GM18526 (cell line): ENCODE measurements around the gene TSPAN9.

Experiments used
- POLR2A ChIP-seq: IDR thresholded peaks from 3 replicates; pipeline ENCODE4 v1.6.1; 2011; ENCODE audit not compliant: insufficient read length; ENCODE audit errors: extremely low read depth

TSPAN9 gene

DNA sequence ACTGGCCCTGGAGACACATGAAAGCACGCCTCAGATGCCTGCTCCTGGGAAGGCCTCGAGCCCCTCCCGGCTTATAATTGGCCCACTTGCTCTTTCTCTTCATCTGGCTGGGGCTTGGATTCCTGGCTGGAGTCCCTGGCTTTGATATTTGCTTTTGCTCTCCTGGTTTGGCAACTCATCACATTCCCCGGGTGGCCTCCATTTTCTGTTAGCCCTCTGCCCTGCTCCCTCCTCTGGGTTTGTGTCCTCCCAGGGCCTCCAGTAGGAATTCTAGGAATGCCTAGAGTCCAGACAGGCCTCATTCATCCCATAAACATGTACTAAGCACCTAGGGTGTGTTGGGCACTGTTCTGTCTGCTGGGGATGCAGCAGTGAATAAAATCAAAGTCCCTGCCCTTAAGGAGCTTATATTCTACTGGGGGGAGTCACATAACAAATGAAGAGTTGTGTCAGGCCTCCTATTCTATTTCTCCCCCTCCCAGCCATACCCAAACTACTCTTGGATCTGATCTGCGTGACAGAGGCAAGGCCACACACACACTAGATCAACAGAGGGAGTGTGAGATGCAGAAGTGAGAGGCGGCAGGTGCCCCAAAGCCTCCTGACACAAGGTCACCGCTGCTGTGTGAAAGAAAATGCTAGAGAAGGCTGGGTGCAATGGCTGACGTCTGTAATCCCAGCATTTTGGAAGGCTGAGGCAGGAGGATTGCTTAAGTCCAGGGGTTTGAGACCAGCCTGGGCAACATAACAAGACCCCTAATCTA is 21.3 kb upstream of the TSPAN9 start:
- TF ChIP-seq POLR2A = no peak

DNA sequence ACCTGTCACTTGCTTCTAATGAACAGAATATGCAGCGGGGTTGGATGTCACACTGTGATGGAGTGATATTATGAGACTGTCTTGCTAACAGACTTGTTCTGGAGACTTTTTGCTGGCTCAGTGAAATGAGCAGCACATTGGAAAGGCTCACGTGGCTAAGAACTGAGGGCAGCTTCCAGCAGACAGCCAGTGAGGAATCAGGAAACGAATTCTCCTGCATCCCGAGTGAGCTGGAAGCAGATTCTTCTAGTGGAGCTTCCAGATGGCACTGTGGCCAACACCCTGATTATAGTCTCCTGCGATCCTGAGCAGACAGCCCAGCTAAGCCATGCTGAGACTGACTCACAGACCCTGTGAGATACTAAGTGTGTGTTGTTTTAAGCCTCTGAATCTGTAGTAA is 16.1 kb upstream of the TSPAN9 start:
- no peak for TF ChIP-seq POLR2A

DNA sequence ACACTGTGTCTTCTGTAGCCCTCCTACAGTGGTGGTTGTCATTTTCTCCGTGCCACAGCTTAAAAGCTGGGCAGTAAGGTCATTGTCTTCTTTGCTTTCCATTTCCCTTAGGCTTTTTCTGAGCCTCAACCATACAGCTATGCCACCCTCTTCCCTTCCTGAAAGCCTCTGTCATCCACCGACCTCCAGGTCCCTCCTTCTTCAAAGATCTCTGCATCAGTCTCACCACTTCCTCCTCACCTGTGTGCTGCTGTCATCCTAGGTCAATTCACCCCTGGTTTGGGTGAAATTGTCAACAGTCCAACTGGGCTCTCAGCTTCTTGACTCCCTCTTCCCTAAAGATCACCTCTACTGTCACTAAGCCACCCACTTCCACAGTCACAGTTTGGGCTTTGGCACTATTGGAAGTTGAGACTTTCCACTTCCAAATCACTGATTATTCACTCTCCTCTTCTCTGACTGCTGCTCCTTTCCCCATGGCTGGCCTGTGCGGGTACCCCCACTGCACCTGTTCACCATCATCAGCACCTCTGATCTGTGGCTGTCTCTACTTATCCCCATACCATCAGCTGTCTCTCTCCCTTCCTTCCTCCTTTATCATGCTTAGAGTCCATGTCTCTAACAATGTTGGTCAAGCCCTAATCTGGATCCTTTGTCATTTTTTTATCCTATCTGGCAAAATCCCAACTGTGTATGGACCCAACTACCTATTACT is 15.5 kb upstream of the TSPAN9 start:
- no peak for TF ChIP-seq POLR2A

DNA sequence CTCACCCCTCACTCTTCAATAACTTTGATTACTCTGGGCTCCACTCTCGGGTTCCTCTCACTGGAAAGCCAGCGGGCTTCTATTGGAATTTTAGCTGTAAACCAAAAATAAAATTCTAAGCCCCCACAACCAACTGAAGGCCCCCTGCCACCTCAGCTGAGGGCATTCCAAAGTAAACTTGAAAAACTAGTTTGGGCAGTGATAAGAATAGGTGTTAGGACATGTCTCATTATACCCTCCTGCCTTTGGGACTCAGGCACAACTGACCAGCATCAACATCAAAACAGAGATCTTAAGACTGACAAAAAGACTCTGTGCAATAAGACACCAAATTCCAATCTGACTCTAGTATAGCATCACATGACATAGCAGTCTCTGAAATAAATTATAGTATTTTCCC is 11.9 kb upstream of the TSPAN9 start:
- TF ChIP-seq POLR2A = no peak

DNA sequence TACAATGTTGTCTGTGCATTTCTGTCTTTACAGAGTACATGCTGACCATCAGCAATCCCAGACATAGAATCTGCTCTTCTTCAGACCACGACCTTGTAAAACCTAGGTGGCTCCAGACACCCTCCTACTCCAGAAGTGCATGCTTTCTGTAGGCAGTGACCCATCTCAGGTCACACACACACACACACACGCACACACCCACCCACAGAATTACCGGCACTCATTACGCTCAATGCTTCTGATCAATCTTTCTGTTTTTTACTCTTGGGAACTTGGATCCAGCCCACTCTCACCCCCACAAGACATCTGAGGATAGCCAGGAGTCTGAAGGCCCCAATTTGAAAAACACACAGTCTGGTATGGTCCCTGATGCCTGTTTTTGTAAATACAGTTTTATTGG is 7.5 kb upstream of the TSPAN9 start:
- TF ChIP-seq POLR2A = no peak

DNA sequence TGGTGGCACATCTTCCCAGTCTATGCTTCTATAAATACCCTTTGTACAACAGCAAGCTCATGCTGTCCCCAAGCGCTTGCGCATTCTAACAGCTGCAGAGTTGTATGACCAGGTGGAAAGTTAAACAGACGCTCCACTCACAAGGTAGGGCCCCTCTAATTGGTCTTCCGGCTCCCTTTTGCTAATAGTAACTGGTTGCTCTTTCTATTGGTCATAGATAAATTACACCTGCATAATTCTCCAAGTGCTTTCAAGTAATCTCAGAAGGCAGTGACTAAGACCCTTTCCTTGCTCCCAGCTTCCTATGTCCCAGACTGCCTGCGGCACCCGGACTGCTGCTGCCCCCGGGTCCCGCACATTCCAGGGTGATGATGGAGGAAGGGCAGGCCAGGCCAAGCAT is 6.1 kb upstream of the TSPAN9 start:
- no peak for TF ChIP-seq POLR2A

DNA sequence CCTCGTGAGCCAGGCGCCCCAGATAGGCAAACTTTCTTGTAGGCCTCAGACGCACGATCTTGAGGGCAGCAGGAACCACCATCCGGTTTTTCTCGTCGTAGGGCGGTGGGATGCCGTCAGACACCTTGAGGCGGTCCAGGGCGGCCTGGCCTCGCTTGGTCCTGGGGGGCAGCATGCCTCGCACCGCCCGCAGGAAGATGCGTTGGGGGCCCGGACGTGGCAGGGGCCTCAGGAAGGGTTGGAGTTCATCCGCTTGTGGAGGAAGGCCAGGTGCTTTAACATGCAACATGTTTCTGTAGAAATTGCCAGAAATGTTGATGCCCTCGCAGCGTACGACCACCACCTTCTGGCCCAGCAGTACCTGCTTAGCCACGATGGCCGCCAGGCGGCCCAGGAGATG is 5.5 kb upstream of the TSPAN9 start:
- no peak for TF ChIP-seq POLR2A

DNA sequence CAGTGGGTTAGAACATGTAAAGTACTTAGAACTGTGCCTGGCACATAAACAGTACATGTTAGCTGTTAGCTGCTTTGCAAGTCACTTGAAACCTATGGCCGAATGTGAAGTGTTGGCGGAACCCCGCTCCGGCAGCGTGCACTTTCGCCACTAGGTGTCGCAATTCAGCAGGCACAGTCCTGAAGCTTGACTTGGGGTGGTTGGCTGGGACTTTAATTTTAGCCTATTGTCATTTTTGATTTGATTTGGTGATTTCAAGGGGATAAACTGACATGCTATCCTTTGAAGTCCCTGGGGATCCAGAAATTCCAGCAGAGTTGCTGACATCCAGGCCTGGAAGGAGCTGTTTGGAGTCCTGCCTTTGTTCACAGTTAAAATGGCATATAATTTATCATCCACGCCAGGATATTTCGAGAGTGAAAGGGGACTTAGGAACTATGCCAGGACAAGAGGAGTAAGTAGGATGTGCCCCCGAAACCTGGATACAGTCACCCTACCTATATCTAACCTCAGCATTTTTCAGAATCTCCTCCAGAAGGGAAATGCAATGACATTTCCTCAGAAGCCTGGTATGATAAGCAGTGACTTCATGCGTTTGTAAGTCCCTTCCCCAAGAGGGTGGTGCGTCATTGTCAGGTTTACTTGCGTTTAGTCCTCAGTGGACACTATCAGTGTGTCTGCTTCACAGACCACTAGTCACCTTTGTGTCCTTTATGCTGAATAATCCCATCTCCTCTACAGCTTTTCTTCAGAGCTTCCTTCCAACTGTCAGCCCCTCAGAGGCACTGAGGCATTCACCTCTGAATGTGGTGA is 3.5 kb upstream of the TSPAN9 start:
- no peak for TF ChIP-seq POLR2A

DNA sequence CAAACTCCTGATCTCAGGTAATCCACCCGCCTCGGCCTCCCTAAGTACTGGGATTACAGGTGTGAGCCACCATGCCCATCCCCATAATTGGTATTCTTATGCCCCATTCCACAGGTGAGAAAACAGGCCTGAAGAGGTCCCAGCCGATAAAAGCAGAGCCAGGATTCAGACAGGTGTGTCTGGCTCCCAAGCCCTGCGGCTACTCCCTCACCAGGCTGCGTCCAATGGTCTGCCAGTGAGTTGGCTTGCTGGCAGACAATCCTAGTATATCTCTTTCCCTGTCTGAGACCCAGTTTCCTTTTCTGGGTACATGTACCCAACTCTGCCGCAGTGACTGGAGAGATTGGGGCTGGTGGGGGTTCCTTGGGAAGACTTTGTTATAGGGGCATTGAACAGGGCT is 1.9 kb upstream of the TSPAN9 start:
- TF ChIP-seq POLR2A = no peak

DNA sequence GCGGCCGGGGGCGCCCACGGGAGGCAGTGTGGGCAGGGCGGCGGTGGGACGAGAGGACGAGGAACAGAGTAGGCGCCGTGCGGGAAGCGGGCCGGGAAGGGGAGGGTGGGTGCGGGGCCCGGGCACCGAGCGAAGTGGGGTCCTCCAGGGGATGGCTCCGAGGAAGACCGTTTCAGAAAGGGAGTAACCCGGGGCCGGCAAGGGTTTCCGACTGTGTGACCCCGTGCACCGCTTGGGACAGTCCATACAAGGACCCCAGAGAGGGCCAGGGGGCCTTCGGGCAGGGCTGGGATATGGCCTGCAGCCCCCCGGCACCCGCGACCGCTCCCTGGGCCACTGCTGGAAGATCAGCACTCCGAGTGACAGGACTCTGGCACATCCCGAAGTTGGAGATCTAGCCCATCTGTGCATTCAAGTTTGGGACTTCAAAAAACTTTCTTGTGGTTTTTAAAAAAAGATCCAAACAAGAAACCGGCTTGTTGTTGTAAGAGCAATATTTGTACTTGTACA is 448 bp downstream of the TSPAN9 start:
- TF ChIP-seq POLR2A = no peak

DNA sequence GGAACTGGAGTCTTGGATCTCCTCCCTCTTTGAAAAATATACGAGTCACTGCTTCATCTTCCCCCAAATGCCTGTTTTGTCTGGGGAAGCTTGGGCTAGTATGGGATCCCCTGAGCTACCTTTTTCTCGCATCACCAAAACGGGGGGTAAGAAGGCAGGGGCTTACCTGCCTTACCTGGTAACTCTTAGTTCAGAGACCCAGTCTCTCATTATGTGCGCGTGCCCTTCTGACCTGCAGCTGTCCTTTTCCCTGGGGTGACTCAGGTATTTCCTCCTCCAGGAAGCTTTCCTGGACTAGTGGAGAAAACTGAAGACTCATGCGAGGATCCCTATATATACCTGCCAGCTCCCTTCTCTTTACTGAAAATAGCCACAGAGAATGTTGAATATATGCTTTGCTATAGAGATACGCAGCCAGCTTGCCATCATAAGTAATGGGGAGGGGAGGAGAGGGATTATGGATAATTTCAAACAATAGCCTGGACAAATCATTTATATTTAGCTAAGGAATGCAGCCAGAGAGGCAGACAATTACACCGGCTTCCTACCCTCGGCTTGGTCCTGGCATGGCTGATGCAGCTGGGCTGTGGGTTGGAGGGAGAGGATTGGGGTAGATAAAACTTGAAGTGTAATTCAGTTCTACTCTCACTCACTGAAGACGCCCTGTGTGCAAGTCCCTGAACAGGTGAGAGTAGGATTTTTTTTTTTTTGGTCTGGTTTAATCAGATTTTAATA is 1.1 kb downstream of the TSPAN9 start:
- no peak for TF ChIP-seq POLR2A

DNA sequence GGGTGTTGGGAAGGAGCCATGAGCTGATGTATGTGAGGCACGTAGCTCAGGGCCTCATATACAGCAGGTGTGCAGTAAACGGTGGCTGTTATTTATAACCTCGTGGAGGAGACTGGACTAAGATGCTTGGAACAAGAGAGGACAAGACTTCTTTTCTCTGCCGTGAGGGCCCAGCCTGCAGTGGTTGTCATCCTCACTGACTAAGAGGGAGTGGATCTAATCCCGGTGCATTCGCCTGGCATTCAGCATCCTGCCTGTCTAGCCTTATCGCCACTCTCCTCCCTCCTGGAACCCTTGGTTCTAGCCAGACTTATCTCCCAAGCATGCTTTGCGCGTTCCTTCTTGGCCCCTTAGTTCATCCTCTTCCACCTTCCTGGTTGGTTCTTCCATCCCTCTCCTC is 3.9 kb downstream of the TSPAN9 start:
- TF ChIP-seq POLR2A = no peak

DNA sequence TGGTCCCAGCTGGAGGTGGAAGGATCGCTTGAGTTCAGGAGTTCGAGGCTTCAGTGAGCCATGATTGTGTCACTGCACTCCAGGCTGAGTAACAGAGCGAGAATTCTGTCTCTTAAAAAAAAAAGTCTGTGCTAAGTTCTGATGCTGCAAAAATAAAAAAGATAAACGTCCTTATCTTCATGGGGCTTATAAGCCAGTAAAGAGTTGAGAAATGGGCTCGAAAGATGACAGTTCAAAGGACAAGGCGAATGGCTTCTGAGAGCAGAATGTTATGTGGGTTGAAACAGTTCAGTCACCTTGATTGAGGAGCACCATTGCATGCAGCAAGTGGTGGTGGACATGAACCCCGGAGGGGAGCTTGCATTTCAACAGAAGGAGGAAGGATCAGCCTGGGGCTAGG is 4.7 kb downstream of the TSPAN9 start:
- no peak for TF ChIP-seq POLR2A

DNA sequence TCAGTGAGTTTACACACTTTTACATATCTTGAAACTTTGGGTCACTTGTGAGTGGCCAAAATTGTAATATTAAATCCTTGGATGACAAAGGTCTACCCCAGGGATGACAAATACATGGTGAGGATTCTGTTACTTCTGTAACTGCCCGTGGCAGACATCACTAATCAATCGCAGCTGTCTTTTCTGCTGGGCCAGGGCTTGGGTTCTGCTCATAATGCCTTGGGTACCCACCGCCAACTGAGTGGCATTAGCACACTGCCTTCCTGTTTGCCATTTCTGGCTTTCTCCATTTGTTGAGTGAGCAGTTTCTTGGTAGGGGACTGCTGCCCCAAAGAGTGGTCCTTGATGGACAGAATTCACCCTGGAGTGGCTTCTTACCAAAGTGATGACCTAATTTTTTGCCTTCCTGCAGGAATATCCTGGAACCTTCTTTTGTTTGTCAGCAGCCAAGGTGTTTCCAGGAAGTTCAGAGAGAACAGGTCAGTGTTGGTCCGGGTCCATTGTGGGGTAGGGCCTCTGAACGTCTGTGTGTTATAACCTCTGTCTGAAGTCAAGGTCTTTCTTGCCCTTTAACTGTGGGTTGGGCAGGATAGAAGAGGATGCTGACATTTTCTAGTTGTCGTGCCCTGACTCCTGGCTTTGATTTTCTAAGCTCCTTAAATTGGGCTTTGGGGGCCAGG is 6.2 kb downstream of the TSPAN9 start:
- TF ChIP-seq POLR2A = no peak
